ENCODE results near the gene CR1. TPM values are rescaled to one million over a fixed set of nuclear protein-coding genes. Genes with fewer than 3 reads are reported as not detected.

The CR1 gene
- total RNA-seq, 1 donor from 2014 or later, result 0.09 TPM

GRCh38 chr1:207605444-207606361, 109.7 kb downstream of the CR1 start:
- no peaks in the 10 kb centered on the region for H3K27me3 Mint-ChIP-seq (ENCODE audit: low read depth, unreplicated experiment)
- no peak overlapping the region for H2AFZ ChIP-seq (ENCODE audit: low read depth, low read length)
- no peak overlapping the region for H3K9ac ChIP-seq (ENCODE audit: low read length)
- no peak overlapping the region for H3K27ac ChIP-seq (ENCODE audit: low read depth, low read length)
- H3K4me3 Mint-ChIP-seq (ENCODE audit: unreplicated experiment), result no peak overlapping the region
- no peak overlapping the region for H3K4me2 ChIP-seq (ENCODE audit: low read length)
- no peaks in the 10 kb centered on the region for H4K20me1 ChIP-seq (ENCODE audit: insufficient read depth, low read length)
- H3K36me3 Mint-ChIP-seq (ENCODE audit: low read depth, unreplicated experiment), result no peaks in the 10 kb centered on the region
- H3K79me2 ChIP-seq (ENCODE audit: insufficient read depth, low read length), result no peaks in the 10 kb centered on the region
- no peak for DNase-seq (ENCODE audit: low read depth)
- no peaks in the 10 kb centered on the region for H3K4me1 ChIP-seq (ENCODE audit: insufficient read depth, low read length)
- no peak overlapping the region for H3K27ac Mint-ChIP-seq (ENCODE audit: unreplicated experiment)
- H3K9me3 Mint-ChIP-seq (ENCODE audit: unreplicated experiment), result no peaks in the 10 kb centered on the region
- no peak overlapping the region for H3K4me3 ChIP-seq (ENCODE audit: insufficient read depth, low read depth, low read length)
- no peaks in the 10 kb centered on the region for H3K36me3 ChIP-seq (ENCODE audit: insufficient read depth, low read length)
- no peaks in the 10 kb centered on the region for H3K9me3 ChIP-seq (ENCODE audit: insufficient read depth, low read depth, low read length)
- TF ChIP-seq CTCF (IDR thresholded peaks at IDR 0.05; ENCODE audit: insufficient read depth, low read depth, low read length) (no peak), EZH2 (IDR thresholded peaks at IDR 0.05; ENCODE audit: insufficient read depth, low read length) (no peak)
- no peaks in the 10 kb centered on the region for H3K27me3 ChIP-seq (ENCODE audit: insufficient read depth, low read length)
- no peak for FAIRE-seq
- no peaks in the 10 kb centered on the region for H3K4me1 Mint-ChIP-seq (ENCODE audit: low read depth, unreplicated experiment)

GRCh38 chr1:207606362-207606755, 110.4 kb downstream of the CR1 start:
- Histone ChIP-seq H3K4me2 (ENCODE audit: low read length) (no peak overlapping the region), H3K27me3 (ENCODE audit: insufficient read depth, low read length) (no peaks in the 10 kb centered on the region), H3K9me3 (ENCODE audit: insufficient read depth, low read depth, low read length) (no peaks in the 10 kb centered on the region), H3K36me3 (ENCODE audit: insufficient read depth, low read length) (no peaks in the 10 kb centered on the region), H3K9ac (ENCODE audit: low read length) (no peak overlapping the region), H2AFZ (ENCODE audit: low read depth, low read length) (no peak overlapping the region), H3K79me2 (ENCODE audit: insufficient read depth, low read length) (no peaks in the 10 kb centered on the region), H4K20me1 (ENCODE audit: insufficient read depth, low read length) (no peaks in the 10 kb centered on the region), H3K27ac (ENCODE audit: low read depth, low read length) (no peak overlapping the region), H3K4me3 (ENCODE audit: insufficient read depth, low read depth, low read length) (no peak overlapping the region), H3K4me1 (ENCODE audit: insufficient read depth, low read length) (no peaks in the 10 kb centered on the region)
- Mint-ChIP-seq H3K27ac (ENCODE audit: unreplicated experiment) (no peak overlapping the region), H3K9me3 (ENCODE audit: unreplicated experiment) (no peaks in the 10 kb centered on the region), H3K4me1 (ENCODE audit: low read depth, unreplicated experiment) (no peaks in the 10 kb centered on the region), H3K27me3 (ENCODE audit: low read depth, unreplicated experiment) (no peaks in the 10 kb centered on the region), H3K36me3 (ENCODE audit: low read depth, unreplicated experiment) (no peaks in the 10 kb centered on the region), H3K4me3 (ENCODE audit: unreplicated experiment) (no peak overlapping the region)
- no peak for DNase-seq (ENCODE audit: low read depth)
- FAIRE-seq, result no peak
- no peak for TF ChIP-seq CTCF (IDR thresholded peaks at IDR 0.05; ENCODE audit: insufficient read depth, low read depth, low read length)
- TF ChIP-seq EZH2 (IDR thresholded peaks at IDR 0.05; ENCODE audit: insufficient read depth, low read length), result no peak

GRCh38 chr1:207612762-207613161, 116.8 kb downstream of the CR1 start:
- no peaks in the 10 kb centered on the region for H3K36me3 Mint-ChIP-seq (ENCODE audit: low read depth, unreplicated experiment)
- FAIRE-seq (no peak), DNase-seq (ENCODE audit: low read depth) (no peak)
- no peaks in the 10 kb centered on the region for H3K79me2 ChIP-seq (ENCODE audit: insufficient read depth, low read length)
- no peak overlapping the region for H3K9ac ChIP-seq (ENCODE audit: low read length)
- peaks cover 3% of the 10 kb centered on the region for H3K27me3 Mint-ChIP-seq (ENCODE audit: low read depth, unreplicated experiment)
- H3K4me2 ChIP-seq (ENCODE audit: low read length), result no peak overlapping the region
- no peak overlapping the region for H3K27ac ChIP-seq (ENCODE audit: low read depth, low read length)
- H3K27me3 ChIP-seq (ENCODE audit: insufficient read depth, low read length), result no peaks in the 10 kb centered on the region
- H3K9me3 ChIP-seq (ENCODE audit: insufficient read depth, low read depth, low read length), result no peaks in the 10 kb centered on the region
- no peak overlapping the region for H3K4me3 ChIP-seq (ENCODE audit: insufficient read depth, low read depth, low read length)
- TF ChIP-seq EZH2 (IDR thresholded peaks at IDR 0.05; ENCODE audit: insufficient read depth, low read length) (no peak), CTCF (IDR thresholded peaks at IDR 0.05; ENCODE audit: insufficient read depth, low read depth, low read length) (no peak)
- no peak overlapping the region for H3K4me3 Mint-ChIP-seq (ENCODE audit: unreplicated experiment)
- peaks cover 1% of the 10 kb centered on the region for H3K9me3 Mint-ChIP-seq (ENCODE audit: unreplicated experiment)
- H3K4me1 ChIP-seq (ENCODE audit: insufficient read depth, low read length), result no peaks in the 10 kb centered on the region
- no peak overlapping the region for H3K27ac Mint-ChIP-seq (ENCODE audit: unreplicated experiment)
- no peak overlapping the region for H2AFZ ChIP-seq (ENCODE audit: low read depth, low read length)
- no peaks in the 10 kb centered on the region for H3K36me3 ChIP-seq (ENCODE audit: insufficient read depth, low read length)
- H4K20me1 ChIP-seq (ENCODE audit: insufficient read depth, low read length), result no peaks in the 10 kb centered on the region
- H3K4me1 Mint-ChIP-seq (ENCODE audit: low read depth, unreplicated experiment), result no peaks in the 10 kb centered on the region
